ENCODE results near the gene UBE2Q1.

The UBE2Q1 gene

DNA sequence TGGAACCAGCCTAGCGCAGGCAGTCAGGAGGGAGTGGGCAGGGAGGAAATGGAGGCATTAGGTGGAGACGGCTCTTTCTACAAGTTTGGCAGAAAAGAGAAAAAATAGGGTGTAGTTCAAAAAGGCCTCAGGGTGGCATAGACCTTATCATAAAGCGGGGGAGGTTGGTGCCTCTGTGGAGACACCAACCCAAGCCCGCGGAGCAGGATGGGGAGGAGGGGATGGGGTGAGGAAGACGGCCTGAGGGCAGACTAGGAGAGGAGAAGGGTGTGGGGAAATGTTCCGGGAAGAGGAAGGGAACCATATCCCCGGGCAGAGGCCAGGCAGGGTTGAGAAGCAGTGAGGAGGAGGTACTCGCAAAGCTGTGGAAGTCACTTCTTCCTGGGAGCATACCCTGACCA, 38.9 kb downstream of the UBE2Q1 start:
- peaks cover 39% of the 10 kb centered on the region for H3K27me3 ChIP-seq (ENCODE audit: insufficient read depth, low read length, poor library complexity)
- H3K9me3 ChIP-seq (ENCODE audit: insufficient read depth, low read length, severe bottlenecking), result no peaks in the 10 kb centered on the region
- H2AFZ ChIP-seq (ENCODE audit: low read depth, low read length), result no peak overlapping the region
- ATAC-seq (ENCODE audit: insufficient read depth, low read depth), result no peak
- no peaks in the 10 kb centered on the region for H4K20me1 ChIP-seq (ENCODE audit: insufficient read depth, low read length)
- H3K79me2 ChIP-seq (ENCODE audit: insufficient read depth, low read length), result no peaks in the 10 kb centered on the region
- no peaks in the 10 kb centered on the region for H3K4me1 ChIP-seq (ENCODE audit: insufficient read depth, low read length)
- no peak overlapping the region for H3K4me3 ChIP-seq (ENCODE audit: low read depth in 1 of 2, low read length in 2 of 2)
- H3K36me3 ChIP-seq (ENCODE audit: insufficient read depth, low read length), result no peaks in the 10 kb centered on the region
- H3K9ac ChIP-seq (ENCODE audit: low read depth, low read length), result no peak overlapping the region
- no peak for DNase-seq
- no peak overlapping the region for H3K27ac ChIP-seq (ENCODE audit: low read length)
- no peak overlapping the region for H3K4me2 ChIP-seq (ENCODE audit: insufficient read depth, low read length)
- TF ChIP-seq, protein P1, sequence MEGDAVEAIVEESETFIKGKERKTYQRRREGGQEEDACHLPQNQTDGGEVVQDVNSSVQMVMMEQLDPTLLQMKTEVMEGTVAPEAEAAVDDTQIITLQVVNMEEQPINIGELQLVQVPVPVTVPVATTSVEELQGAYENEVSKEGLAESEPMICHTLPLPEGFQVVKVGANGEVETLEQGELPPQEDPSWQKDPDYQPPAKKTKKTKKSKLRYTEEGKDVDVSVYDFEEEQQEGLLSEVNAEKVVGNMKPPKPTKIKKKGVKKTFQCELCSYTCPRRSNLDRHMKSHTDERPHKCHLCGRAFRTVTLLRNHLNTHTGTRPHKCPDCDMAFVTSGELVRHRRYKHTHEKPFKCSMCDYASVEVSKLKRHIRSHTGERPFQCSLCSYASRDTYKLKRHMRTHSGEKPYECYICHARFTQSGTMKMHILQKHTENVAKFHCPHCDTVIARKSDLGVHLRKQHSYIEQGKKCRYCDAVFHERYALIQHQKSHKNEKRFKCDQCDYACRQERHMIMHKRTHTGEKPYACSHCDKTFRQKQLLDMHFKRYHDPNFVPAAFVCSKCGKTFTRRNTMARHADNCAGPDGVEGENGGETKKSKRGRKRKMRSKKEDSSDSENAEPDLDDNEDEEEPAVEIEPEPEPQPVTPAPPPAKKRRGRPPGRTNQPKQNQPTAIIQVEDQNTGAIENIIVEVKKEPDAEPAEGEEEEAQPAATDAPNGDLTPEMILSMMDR (IDR thresholded peaks at IDR 0.05; ENCODE audit: borderline replicate concordance, extremely low read depth, low read length, poor library complexity, severe bottlenecking), result no peak
- no peak for TF ChIP-seq EZH2 (IDR thresholded peaks at IDR 0.05; ENCODE audit: borderline replicate concordance, low read depth, low read length, severe bottlenecking)

DNA sequence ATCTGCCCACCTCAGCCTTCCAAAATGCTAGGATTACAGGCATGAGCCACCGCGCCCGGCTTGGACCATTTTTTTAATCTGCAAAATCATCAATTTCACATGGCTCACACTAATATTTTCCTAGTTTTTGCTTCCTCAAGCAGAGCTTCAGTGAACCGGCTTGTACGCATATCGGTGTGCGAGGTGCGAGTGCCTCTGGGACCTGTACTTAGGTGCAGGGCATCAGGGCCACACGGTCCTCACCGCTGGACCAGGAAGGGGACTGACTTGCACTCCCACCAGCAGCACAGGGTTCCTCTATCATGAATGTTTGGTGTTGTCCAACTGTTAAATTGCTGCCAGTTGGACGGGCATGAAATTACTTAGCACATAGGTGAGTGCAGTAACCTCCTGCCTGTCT, 40.8 kb downstream of the UBE2Q1 start:
- no peak overlapping the region for H2AFZ ChIP-seq (ENCODE audit: low read depth, low read length)
- no peaks in the 10 kb centered on the region for H3K4me1 ChIP-seq (ENCODE audit: insufficient read depth, low read length)
- ATAC-seq (ENCODE audit: insufficient read depth, low read depth), result no peak
- no peaks in the 10 kb centered on the region for H3K36me3 ChIP-seq (ENCODE audit: insufficient read depth, low read length)
- H3K9ac ChIP-seq (ENCODE audit: low read depth, low read length), result no peak overlapping the region
- no peaks in the 10 kb centered on the region for H3K9me3 ChIP-seq (ENCODE audit: insufficient read depth, low read length, severe bottlenecking)
- H3K27ac ChIP-seq (ENCODE audit: low read length), result no peak overlapping the region
- no peaks in the 10 kb centered on the region for H3K79me2 ChIP-seq (ENCODE audit: insufficient read depth, low read length)
- peaks cover 28% of the 10 kb centered on the region for H3K27me3 ChIP-seq (ENCODE audit: insufficient read depth, low read length, poor library complexity)
- H4K20me1 ChIP-seq (ENCODE audit: insufficient read depth, low read length), result no peaks in the 10 kb centered on the region
- H3K4me3 ChIP-seq (ENCODE audit: low read depth in 1 of 2, low read length in 2 of 2), result no peak overlapping the region
- no peak for DNase-seq
- no peak overlapping the region for H3K4me2 ChIP-seq (ENCODE audit: insufficient read depth, low read length)
- no peak for TF ChIP-seq EZH2 (IDR thresholded peaks at IDR 0.05; ENCODE audit: borderline replicate concordance, low read depth, low read length, severe bottlenecking)
- TF ChIP-seq, protein P1 (IDR thresholded peaks at IDR 0.05; ENCODE audit: borderline replicate concordance, extremely low read depth, low read length, poor library complexity, severe bottlenecking), result no peak

DNA sequence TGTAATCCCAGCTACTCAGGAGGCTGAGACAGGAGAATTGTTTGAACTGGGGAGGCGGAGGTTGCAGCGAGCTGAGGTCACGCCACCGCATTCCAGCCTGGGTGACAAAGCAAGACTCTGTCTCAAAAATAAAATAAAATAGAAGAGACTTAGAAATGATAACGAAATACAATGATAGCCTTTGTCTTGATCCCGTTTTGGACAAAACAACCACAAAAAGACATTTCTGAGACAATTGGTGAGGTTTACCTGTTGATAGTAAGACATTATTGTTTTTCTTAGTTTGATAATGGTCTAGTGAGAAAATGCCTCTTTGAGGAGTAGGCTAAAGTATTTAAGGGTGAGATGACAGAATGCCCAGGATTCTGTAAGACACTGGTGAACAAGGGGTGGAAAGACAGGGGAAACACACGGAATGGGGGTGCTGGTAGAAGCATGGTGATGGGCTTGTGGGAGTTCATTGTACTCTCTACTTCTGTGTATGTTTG, 44.4 kb downstream of the UBE2Q1 start:
- no peaks in the 10 kb centered on the region for H3K4me1 ChIP-seq (ENCODE audit: insufficient read depth, low read length)
- no peak overlapping the region for H3K4me2 ChIP-seq (ENCODE audit: insufficient read depth, low read length)
- H3K4me3 ChIP-seq (ENCODE audit: low read depth in 1 of 2, low read length in 2 of 2), result no peak overlapping the region
- no peaks in the 10 kb centered on the region for H3K36me3 ChIP-seq (ENCODE audit: insufficient read depth, low read length)
- no peak overlapping the region for H2AFZ ChIP-seq (ENCODE audit: low read depth, low read length)
- DNase-seq, result no peak
- no peak overlapping the region for H3K27ac ChIP-seq (ENCODE audit: low read length)
- ATAC-seq (ENCODE audit: insufficient read depth, low read depth), result no peak
- no peaks in the 10 kb centered on the region for H3K79me2 ChIP-seq (ENCODE audit: insufficient read depth, low read length)
- TF ChIP-seq, protein P1 (IDR thresholded peaks at IDR 0.05; ENCODE audit: borderline replicate concordance, extremely low read depth, low read length, poor library complexity, severe bottlenecking), result no peak
- no peak for TF ChIP-seq EZH2 (IDR thresholded peaks at IDR 0.05; ENCODE audit: borderline replicate concordance, low read depth, low read length, severe bottlenecking)
- no peak overlapping the region for H3K9ac ChIP-seq (ENCODE audit: low read depth, low read length)
- H3K27me3 ChIP-seq (ENCODE audit: insufficient read depth, low read length, poor library complexity), result peaks cover 3% of the 10 kb centered on the region
- no peaks in the 10 kb centered on the region for H4K20me1 ChIP-seq (ENCODE audit: insufficient read depth, low read length)
- H3K9me3 ChIP-seq (ENCODE audit: insufficient read depth, low read length, severe bottlenecking), result no peaks in the 10 kb centered on the region

DNA sequence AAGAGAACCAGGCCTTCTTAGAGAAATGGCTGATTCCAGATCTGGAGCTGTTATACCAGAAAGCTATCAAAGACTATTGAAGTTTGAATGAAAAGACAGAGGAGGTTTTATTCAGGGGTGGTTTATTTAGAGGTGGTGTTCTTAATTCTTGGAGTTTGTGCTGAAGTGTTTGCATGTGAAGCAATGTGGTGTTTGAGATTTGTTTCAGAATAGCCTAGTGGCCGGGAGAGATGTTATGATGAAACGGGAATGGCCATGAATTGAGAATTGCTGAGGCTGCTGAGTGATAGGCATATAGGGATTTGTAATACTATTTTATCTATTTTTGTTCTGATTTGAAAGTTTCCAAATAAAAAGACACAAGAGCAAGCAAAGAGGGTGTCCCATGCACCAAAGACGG, 45.7 kb downstream of the UBE2Q1 start:
- Histone ChIP-seq H3K27ac (ENCODE audit: low read length) (no peak overlapping the region), H3K4me3 (ENCODE audit: low read depth in 1 of 2, low read length in 2 of 2) (no peak overlapping the region), H3K79me2 (ENCODE audit: insufficient read depth, low read length) (no peaks in the 10 kb centered on the region), H2AFZ (ENCODE audit: low read depth, low read length) (no peak overlapping the region), H3K4me1 (ENCODE audit: insufficient read depth, low read length) (no peaks in the 10 kb centered on the region), H4K20me1 (ENCODE audit: insufficient read depth, low read length) (no peaks in the 10 kb centered on the region), H3K9ac (ENCODE audit: low read depth, low read length) (no peak overlapping the region), H3K9me3 (ENCODE audit: insufficient read depth, low read length, severe bottlenecking) (no peaks in the 10 kb centered on the region), H3K36me3 (ENCODE audit: insufficient read depth, low read length) (no peaks in the 10 kb centered on the region), H3K27me3 (ENCODE audit: insufficient read depth, low read length, poor library complexity) (peaks cover 3% of the 10 kb centered on the region), H3K4me2 (ENCODE audit: insufficient read depth, low read length) (no peak overlapping the region)
- TF ChIP-seq, protein P1 (IDR thresholded peaks at IDR 0.05; ENCODE audit: borderline replicate concordance, extremely low read depth, low read length, poor library complexity, severe bottlenecking), result no peak
- no peak for TF ChIP-seq EZH2 (IDR thresholded peaks at IDR 0.05; ENCODE audit: borderline replicate concordance, low read depth, low read length, severe bottlenecking)
- no peak for DNase-seq
- ATAC-seq (ENCODE audit: insufficient read depth, low read depth), result no peak
